B cell (primary cell): ENCODE results near the gene FIBP.

Experiments used
- EZH2 ChIP-seq: IDR thresholded peaks from 2 replicates; pipeline ENCODE4 v1.6.1; 2012; ENCODE audit warnings: borderline replicate concordance, low read depth, mild to moderate bottlenecking, moderate library complexity, low read length; ENCODE audit not compliant: insufficient read depth, poor library complexity, severe bottlenecking
- TF ChIP-seq, protein P1 (sequence below): fragments of 200-600 bp; IDR thresholded peaks from one replicate; pipeline ENCODE4 v1.8.0; 2022; ENCODE audit warnings: antibody characterized with exemption, mild to moderate bottlenecking

GRCh38 chr11:65892661-65893317, 4.5 kb upstream of the FIBP start:
- TF ChIP-seq, protein P1, sequence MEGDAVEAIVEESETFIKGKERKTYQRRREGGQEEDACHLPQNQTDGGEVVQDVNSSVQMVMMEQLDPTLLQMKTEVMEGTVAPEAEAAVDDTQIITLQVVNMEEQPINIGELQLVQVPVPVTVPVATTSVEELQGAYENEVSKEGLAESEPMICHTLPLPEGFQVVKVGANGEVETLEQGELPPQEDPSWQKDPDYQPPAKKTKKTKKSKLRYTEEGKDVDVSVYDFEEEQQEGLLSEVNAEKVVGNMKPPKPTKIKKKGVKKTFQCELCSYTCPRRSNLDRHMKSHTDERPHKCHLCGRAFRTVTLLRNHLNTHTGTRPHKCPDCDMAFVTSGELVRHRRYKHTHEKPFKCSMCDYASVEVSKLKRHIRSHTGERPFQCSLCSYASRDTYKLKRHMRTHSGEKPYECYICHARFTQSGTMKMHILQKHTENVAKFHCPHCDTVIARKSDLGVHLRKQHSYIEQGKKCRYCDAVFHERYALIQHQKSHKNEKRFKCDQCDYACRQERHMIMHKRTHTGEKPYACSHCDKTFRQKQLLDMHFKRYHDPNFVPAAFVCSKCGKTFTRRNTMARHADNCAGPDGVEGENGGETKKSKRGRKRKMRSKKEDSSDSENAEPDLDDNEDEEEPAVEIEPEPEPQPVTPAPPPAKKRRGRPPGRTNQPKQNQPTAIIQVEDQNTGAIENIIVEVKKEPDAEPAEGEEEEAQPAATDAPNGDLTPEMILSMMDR = no peak
- no peak for TF ChIP-seq EZH2
